NCI-H526 (cell line): ENCODE measurements around the gene STMN3.

Experiments used
- DNase-seq, 2 experiments: peaks; one replicate each; lab custom pipeline; 2025; lab: John Stamatoyannopoulos, UW

Gene STMN3

DNA sequence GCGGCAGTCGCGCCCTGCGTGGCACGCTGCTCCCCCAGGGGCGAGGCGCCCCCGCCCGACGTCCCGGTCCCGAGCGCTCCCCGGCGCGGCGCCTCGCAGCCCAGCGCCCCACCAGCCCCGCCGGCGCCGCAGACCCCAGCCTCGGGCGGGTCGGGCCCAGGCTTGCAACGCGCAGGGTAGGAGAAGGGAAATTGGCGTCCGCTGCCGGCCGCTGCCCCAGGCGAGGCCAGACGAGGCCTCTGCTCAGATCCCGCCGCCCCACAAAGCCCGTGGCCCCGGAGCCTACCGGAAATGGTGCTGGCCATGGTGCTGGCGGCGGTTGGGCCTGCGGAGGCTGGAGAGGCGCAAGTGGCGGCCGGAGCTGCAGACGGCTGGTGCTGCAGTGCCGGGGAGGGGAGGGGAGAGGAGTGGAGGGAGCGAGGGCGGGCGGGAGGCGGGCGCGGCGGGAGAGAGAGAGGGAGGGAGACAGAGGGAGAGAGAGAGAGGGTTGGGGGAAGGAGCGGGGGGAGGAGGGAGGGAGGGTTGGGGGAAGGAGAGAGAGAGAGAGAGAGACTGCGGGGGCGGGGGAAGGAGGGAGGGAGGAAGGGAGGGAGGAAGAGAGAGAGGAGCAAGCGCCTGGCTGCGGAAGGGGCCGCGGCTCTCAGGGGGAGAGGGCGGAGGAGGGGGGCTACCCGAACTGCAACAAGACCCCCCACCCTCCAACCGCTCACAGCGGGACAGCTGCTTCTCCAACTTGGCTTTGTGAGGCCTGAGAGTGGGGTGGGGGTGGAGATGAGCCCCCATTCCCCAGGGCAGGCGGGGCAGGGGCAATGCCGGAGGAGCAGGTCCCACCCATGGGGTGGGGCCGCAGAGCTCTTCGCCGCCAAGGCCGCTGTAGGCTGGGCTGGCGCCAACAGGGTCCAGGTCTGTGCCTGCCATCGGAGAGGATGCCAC lies at the start of gene STMN3:
STMN3 (minus strand) TSS at position 384 of the 933 bp plus-strand sequence; CDS start at position 305, 79 bp downstream.
- DNase-seq = peak; percentile 88 to 96

DNA sequence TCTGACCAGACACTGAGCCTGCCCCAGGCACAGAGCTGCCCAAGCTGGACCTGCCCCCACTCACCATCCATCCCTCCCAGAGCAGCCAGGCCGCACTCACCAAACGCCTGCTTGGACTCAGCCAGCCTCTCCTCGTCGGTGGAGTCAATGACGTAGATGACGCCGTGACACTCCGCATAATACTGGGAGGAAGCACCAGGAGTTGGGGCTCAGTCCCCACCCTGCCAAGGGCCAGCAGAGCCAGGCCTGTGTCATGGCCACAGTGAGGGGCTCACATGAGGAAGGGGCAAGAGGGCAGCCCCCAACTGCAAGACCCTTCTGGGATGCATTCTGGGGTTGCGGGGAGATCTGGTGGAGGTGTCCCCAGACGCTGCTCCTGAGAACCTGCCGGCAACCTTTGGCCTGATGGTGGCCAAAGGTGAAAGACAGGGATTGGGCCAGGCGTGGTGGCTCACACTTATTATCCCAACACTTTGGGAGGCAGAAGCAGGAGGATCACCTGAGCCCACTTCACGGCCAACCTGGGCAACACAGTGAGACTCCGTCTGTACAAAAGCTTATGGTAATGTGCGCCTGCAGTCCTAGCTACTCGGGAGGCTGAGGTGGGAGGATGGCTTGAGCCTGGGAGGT lies 48.9 kb upstream of the STMN3 start:
- no peak for DNase-seq

DNA sequence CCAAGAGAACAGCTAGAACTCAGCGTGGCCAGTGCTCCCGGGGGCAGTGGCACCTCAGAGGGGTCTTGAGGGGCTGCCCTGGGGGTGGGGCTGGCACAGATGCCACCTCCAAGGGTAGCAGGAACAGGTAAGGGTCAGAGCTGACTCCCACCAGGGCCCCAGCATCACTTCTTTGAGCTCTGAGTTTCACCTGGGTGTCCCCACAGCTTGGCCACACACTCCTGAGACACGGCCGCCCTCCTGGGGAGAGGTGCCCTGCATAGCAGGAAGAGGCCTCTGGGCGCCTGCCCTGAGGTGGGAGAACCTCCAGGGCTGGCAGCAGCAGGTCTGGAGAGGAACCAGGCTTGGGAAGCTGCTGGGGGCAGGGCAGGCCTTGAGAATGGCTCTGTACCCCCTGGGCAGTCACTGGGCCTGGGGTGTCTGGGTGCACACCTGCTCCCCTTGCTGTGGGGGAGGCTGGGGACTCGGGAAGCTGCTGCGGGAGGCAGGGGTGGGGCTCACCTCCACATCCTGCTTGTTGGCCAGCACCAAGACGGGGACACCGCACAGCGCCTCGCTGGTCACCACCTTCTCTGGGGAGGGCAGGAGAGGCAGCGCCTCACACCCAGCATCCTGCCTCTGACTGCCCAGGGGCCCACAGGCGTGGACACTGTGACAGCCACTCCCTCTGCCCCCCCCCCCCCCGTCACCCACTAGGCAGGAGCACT lies 48.3 kb upstream of the STMN3 start:
- no peak for DNase-seq

DNA sequence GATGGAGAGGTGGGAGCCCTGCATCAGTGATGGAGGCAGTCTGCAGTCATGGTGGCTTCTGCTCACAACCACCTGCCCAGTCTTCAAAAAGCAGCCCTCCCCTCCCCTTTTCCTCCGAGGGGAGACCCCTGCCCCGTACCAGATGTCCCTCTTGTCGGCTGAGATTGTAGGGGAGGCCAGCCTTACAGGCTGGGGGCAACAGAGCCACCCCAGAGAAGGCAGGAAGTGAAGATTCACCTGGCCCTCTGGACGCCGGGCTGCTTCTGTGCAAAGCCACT lies 47.8 kb upstream of the STMN3 start:
- DNase-seq = no peak

DNA sequence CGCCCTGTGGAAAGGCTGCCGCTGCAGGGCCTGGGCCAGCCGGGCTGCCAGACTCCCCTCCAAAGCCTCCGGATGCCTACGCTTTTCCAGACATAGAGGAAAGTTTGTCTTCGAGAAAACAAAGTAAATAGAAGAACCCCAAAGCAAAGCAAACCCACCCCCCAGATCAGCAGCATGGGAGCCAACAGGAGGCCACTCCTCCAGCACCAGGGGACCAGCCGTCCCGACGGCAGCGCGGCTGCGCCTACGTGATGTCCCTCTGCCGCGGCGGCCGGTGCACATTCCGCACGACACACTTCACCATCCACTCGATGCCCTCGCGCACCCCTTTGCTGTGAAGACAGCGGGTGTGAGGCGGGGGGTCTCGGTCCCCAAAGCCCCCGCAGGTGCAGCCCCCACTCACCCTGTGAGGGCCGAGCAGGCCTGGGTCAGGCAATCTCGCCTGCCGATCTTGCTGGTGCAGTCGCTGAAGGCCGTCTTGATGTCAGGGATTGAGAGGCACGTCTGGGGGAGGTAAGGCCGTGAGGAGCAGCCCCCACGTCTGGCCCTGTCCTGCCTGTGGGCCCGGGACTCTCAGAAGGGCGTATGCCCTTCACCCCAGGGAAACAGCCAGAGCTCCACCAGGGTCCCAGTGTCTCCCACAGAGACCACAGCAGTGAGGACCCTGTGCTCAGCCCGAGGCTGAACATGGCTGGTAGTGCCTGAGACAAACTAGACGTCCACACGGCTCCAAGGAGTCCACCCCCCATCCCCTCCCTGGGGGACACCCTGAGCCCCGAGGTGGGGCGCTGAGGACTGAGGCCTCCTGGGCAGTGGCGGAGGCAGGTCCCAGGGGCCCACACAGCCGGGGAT lies 47.2 kb upstream of the STMN3 start:
- no peak for DNase-seq

DNA sequence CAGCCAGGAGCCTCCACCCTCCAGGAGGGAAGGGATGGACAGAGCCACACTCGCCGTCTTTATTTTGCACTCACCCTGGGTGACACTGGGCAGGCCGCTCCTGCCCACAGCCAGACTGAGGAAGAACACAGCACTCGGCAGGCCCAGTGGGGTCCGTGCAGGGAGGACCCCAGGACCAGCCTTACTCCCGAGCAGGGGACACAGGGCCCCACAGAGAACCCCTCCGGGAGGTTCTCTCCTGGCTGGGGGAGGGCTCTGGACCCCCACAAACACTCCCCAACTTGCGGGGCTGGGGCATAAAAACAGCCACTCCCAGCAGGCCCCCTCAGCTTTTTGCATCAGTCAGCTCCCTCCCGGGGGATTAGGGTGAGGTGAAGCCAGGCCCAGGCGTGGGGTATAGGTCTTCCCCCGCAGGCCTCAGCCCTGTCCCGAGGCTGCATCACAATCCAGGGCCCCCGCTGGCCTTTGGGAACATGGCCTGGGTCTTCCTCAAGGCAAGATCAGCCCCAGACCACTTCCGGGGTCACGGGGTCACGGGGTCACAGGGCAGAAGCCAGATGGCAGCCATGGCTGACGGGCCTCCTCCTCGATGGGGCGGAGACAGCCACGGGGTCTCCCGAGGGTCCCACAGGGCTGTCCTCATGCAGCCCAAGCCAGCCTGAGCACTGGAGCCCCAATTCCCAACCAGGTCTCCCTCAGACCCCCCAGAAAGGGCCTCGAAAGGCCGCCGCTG lies 46.4 kb upstream of the STMN3 start:
- DNase-seq = no peak

DNA sequence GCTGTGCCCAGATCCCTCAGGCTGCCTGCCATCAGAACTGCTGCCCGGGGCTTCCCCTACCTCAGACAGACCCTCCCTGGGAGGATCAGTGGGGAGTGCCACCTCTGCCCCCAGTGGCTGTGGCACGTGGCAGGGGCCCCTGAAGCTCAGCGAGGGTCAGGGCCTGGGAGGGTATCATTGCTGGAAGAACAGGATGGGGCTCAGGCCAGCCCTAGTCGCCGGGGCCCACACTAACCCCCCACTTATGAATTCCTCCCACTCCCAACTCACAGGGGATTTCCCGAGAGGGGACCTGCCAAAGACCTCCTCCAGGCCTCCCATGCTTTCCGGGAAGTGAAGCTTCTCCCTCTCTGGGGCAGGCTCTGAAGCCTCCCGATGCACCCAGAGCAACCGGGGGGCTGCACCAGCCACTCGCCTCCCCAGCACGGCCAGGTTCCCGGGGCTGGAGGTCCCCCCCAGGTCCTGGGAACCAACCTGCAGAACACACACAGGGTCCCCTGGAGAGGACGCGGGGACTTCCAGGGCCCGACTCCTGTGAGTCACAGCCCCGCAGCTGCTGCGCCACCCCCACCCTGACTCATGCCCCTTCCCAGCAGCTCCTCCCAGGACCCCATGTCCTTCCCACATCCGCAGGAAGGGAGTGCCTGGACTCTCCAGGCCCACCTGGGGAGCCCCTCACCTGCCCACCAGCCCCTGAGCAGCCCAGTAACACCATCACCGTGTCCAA lies 45.7 kb upstream of the STMN3 start:
- no peak for DNase-seq

DNA sequence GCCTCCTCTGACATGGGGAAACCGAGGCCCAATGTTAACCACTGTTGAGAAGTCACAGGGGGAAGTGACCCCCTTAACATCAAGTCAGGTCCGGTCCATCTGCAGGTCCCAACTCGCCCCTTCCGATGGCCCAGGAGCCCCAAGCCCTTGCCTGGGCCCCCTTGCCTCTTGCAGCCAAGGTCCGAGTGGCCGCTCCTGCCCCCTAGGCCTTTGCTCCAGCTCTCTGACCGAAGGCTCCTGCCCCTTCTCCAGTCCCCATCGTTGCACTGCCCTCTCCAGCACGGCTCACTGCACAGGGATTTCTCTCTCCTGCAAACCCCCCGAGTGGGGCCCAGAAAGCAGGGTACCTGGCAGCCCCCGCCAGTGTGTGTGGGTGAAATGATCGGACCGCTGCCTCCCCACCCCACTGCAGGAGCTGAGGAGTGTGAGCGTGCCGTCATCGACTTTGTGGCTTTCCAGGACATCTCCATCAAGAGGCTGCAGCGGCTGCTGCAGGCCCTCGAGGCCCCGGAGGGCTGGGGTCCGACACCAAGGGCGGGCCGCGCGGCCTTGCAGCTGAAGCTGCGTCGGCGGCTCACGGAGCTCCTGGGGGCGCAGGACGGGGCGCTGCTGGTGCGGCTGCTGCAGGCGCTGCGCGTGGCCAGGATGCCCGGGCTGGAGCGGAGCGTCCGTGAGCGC lies 44.8 kb upstream of the STMN3 start:
- DNase-seq = no peak

DNA sequence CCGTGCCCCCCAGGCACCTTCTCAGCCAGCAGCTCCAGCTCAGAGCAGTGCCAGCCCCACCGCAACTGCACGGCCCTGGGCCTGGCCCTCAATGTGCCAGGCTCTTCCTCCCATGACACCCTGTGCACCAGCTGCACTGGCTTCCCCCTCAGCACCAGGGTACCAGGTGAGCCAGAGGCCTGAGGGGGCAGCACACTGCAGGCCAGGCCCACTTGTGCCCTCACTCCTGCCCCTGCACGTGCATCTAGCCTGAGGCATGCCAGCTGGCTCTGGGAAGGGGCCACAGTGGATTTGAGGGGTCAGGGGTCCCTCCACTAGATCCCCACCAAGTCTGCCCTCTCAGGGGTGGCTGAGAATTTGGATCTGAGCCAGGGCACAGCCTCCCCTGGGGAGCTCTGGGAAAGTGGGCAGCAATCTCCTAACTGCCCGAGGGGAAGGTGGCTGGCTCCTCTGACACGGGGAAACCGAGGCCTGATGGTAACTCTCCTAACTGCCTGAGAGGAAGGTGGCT lies 44.2 kb upstream of the STMN3 start:
- DNase-seq = no peak

DNA sequence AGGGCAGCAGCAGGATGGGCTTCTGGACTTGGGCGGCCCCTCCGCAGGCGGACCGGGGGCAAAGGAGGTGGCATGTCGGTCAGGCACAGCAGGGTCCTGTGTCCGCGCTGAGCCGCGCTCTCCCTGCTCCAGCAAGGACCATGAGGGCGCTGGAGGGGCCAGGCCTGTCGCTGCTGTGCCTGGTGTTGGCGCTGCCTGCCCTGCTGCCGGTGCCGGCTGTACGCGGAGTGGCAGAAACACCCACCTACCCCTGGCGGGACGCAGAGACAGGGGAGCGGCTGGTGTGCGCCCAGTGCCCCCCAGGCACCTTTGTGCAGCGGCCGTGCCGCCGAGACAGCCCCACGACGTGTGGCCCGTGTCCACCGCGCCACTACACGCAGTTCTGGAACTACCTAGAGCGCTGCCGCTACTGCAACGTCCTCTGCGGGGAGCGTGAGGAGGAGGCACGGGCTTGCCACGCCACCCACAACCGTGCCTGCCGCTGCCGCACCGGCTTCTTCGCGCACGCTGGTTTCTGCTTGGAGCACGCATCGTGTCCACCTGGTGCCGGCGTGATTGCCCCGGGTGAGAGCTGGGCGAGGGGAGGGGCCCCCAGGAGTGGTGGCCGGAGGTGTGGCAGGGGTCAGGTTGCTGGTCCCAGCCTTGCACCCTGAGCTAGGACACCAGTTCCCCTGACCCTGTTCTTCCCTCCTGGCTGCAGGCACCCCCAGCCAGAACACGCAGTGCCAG lies 43.6 kb upstream of the STMN3 start, which contains the start of gene TNFRSF6B:
TNFRSF6B (plus strand) TSS at position 25 of the 729 bp plus-strand sequence; CDS start at position 141, 116 bp downstream.
- peak in 1 of 2 experiments; percentile 56 for DNase-seq

DNA sequence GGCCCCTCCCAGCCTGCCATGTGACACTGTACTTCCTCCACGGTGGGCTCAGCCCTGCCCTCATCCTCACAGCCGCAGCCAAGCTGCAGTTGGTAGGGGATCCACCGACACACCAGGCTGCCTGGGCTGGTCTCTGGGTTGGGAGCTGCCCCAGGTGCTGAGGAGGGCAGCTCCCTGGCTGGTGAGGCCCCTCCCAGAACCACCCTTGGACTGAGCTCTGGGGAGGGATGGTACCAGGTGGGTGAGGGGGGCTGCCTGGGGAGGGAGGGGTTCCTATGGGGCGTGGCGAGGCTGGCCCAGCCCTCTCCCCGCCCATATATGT lies 43.0 kb upstream of the STMN3 start:
- no peak for DNase-seq

DNA sequence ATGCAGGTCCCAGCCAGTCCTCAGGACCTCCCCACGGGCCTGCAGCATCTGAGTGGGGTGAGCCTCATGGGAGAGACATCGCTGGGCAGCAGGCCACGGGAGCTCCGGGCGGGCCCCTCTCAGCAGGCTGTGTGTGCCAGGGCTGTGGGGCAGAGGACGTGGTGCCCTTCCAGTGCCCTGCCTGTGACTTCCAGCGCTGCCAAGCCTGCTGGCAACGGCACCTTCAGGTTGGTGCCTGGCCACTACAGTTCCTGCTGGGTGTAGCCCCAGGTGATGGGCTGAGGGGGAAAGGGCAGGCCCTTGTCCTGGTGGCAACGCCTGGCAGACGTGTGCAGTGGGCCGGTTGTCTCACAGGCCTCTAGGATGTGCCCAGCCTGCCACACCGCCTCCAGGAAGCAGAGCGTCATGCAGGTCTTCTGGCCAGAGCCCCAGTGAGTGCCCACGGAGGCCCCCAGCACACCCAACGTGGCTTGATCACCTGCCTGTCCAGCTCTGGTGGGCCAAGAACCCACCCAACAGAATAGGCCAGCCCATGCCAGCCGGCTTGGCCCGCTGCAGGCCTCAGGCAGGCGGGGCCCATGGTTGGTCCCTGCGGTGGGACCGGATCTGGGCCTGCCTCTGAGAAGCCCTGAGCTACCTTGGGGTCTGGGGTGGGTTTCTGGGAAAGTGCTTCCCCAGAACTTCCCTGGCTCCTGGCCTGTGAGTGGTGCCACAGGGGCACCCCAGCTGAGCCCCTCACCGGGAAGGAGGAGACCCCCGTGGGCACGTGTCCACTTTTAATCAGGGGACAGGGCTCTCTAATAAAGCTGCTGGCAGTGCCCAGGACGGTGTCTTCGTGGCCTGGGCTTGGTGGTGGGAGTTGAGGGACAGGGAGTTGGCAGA lies 42.4 kb upstream of the STMN3 start:
- no peak for DNase-seq

DNA sequence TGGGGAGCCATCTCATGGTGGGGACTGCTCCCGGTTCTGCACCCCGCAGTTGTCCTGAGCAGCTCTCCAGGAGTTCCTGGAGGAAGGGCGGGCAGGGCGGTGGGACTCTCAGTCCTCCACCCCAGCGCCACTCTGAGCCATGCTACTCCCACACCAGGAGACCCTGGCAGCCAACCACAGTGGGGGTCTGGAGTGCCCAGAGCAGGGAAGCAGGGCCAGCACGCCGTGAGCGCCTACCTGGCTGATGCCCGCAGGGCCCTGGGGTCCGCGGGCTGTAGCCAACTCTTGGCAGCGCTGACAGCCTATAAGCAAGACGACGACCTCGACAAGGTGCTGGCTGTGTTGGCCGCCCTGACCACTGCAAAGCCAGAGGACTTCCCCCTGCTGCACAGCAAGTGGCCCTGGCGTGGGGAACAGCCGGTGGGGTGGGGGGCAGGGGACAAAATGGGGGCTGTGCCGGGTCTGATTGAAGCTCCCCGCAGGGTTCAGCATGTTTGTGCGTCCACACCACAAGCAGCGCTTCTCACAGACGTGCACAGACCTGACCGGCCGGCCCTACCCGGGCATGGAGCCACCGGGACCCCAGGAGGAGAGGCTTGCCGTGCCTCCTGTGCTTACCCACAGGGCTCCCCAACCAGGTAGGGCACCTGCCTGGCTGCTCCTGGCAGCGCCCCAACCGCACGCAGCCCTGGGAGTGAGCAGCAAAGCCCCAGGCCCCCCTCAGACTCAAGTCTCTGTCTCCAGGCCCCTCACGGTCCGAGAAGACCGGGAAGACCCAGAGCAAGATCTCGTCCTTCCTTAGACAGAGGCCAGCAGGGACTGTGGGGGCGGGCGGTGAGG lies 41.6 kb upstream of the STMN3 start:
- DNase-seq = no peak

DNA sequence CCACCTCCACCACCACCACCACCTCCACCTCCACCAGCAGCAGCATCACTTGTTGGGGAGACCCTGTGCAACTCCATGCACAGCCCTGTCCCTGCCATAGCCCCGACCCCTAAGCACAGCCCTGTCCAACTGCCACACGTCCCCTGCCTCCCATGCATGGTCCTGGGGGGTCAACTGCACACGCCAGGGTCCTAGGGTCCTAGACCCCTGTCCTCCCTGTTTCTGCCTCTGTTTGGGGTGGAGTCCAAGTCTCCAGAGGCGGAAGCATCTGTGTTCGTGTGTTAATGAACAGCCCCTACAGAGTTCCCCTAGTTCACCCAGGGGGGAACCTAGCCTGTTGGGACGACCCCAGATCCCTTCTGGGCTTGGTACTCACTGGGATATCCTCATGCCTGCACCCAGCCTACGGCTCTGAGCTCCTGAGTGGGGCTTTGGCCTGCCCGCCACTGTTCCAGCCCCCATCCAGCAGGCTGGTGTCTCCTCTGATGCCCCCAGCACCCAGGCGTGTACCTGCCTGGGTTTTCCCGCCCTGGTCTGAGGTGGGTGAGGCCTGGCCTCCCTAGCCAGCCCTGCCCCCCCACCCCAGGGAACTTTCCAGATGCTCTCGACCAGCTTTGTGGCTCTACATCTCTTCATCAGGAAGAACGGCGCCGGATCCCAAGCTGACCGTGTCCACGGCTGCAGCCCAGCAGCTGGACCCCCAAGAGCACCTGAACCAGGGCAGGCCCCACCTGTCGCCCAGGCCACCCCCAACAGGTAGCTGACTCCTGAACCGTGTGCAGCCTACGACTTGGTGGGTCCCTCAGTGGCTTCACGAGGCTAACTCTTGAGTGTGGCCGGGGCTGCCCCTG lies 40.7 kb upstream of the STMN3 start:
- no peak for DNase-seq

DNA sequence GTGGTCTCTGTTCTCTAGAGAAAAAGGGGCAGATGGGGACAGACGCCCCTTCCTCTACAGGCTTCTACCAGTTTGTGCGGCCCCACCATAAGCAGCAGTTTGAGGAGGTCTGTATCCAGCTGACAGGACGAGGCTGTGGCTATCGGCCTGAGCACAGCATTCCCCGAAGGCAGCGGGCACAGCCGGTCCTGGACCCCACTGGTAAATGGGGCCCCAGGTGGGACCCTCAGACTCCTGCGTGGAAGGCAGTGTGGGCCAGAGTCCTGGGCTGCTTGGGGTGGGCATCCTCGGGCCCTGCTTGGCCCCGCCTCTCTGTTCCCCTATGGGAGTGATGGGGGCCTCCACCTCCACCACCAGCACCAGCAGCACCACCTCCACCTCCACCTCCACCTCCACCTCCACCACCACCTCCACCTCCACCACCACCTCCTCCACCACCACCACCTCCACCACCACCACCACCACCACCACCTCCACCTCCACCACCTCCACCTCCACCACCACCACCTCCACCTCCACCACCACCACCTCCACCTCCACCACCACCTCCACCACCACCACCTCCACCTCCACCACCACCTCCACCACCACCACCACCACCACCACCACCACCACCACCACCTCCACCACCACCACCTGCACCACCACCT lies 40.0 kb upstream of the STMN3 start:
- DNase-seq = no peak
